HG03354 (cell line): ENCODE measurements around the gene PIGQ.

Source experiments
- ATAC-seq: cut with Tn5 transposase; IDR thresholded peaks from one replicate; pipeline ENCODE4 v1.9.1; 2021; ENCODE audit warnings: mild to moderate bottlenecking; ENCODE audit not compliant: unreplicated experiment, poor library complexity, severe bottlenecking

PIGQ gene

DNA sequence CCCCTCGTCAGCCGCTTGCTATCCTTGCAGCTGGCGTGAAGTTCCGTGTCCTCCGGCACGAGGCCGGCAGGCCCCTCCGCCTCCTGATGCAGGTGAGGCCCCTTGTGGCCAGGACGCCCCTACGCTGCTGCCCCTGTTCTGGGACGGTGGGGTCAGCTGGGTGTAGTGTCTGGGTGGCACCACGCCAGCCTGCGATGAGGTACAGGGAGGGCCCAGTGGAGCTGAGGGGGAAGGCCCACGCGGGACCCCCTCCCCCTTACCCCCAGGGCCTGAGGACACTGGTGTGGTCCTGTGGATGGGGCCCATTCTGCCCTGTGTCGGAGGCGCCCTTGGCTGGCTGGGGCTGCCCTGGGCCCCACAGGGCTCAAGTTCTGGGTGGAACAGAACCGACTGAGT lies 12.4 kb downstream of the PIGQ start:
- no peak for ATAC-seq

DNA sequence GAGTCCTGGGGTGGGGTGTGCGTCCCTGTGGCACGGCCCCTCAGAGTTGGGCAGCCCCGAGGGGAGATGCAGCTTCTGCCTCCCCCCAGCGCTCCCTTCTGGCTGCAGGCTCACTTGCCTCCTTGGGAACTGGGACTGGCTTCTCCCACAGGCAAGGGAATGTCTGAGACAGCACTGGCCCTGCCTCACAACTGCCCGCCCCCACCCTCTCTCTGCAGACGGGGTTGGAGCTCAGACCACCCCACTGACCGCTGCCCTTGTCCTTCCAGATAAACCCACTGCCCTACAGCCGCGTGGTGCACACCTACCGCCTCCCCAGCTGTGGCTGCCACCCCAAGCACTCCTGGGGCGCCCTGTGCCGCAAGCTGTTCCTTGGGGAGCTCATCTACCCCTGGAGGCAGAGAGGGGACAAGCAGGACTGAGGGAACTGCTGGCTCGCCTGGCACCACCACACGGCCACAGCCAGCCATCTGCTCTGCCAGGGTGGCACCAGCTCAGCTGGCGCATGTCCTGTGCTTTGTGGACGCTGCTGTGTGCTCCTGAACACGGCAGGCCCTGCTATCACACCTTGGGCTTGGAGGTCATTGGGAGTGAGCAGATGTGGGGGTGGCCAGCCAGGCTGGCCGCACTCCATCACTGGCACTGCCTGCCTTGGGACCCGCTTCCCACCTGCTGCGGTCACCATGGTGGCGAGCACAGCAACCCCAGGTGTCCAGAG lies 13.0 kb downstream of the PIGQ start:
- ATAC-seq: no peak

DNA sequence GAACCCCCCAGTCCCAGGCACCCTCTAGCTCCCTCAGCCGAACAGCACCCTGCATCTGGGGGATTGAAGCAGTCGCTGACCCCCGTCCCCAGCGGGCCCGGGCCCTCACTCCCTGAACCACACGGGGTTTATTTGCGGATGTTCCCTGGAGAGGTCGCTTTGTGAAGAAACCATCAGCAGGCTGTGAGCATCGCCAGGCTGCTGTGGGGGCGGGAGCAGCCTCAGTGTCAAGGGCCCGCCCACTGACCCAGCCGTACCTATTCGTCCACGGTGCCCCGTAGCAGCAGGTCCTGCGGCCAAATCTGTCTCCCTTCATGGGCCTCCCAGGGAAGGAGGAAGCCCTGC lies 13.7 kb downstream of the PIGQ start:
- ATAC-seq: no peak

DNA sequence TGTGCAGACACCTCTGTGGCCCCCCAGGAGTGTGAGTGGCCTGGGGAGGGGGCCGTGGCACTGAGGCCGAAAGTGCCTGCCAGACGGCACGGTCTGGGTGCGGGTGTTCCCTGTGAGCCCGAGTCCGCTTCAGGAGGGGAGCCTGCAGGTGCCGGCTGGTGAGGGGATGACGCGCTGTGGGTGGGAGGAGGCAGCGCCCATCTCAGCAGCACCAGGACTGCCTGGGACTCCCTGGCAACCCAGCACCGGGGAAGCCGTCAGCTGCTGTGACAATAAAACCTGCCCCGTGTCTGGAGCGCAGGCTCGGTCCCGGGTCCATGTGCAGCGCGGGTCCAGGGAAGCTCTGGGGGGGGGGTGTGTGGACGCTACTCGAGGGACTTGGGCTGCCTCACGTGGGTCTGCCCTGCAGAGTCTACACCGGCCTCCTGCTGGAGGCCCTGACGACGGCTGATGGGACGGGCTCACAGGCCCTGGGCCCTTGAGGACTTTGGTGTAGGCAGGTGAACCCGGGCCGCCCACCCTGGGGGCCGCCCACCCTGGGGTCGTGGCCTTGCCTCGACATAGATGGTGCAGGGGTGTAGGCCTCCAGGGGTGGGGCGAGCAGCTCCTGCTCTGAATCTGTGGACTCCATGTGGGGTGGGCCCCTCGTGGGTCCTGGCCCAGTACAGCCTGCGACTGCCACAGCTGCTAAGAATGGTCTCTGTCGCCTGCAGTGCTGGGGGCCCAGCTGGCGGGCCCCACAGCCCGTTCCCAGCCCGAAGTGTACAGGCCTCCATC lies 14.2 kb downstream of the PIGQ start:
- ATAC-seq: no peak

DNA sequence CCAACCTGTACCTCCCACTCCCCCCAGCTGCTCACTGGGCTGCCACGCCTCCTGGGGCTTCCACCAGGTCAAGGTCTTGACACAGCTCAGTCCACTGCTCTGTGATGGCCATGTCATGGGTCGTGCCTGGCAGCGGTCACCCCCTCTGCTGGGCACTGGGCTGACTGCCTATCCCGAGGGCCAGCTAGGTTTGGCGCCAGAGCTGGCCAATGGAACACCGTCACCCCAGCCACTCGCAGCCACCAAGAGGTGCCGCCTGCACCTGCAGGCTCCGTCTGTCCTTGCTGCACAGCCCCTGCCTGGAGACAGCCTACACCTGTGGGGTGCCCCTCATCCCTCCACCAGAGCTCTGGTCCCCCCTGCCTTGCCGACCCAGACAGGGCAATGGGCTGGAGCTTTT lies 15.6 kb downstream of the PIGQ start:
- ATAC-seq: no peak

DNA sequence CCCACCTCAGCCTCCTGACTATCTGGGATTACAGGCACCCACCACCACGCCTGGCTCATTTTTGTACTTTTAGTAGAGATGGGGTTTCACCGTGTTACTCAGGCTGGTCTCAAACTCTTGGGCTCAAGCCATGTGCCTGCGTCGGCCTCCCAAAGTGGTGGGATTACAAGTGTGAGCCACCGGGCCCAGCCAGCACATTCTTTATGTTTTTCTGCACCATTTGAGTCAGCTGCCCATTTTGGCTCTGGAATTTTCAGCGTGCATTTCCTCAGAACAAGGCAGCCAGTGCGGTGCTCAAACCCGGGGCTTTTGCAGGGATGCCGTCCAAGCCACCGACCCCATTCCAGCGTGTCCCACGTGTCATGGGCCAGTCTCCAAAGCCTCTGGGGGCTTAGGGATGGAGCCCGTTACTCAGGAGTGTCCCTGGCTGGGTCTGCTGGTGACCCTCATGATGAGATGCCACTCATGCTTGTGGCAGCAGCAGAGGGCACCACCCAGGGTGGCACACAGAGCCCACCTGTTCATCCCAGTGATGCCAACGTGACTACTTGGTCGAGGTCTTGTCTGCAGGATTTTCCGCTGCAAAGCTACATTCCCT lies 16.4 kb downstream of the PIGQ start:
- no peak for ATAC-seq

DNA sequence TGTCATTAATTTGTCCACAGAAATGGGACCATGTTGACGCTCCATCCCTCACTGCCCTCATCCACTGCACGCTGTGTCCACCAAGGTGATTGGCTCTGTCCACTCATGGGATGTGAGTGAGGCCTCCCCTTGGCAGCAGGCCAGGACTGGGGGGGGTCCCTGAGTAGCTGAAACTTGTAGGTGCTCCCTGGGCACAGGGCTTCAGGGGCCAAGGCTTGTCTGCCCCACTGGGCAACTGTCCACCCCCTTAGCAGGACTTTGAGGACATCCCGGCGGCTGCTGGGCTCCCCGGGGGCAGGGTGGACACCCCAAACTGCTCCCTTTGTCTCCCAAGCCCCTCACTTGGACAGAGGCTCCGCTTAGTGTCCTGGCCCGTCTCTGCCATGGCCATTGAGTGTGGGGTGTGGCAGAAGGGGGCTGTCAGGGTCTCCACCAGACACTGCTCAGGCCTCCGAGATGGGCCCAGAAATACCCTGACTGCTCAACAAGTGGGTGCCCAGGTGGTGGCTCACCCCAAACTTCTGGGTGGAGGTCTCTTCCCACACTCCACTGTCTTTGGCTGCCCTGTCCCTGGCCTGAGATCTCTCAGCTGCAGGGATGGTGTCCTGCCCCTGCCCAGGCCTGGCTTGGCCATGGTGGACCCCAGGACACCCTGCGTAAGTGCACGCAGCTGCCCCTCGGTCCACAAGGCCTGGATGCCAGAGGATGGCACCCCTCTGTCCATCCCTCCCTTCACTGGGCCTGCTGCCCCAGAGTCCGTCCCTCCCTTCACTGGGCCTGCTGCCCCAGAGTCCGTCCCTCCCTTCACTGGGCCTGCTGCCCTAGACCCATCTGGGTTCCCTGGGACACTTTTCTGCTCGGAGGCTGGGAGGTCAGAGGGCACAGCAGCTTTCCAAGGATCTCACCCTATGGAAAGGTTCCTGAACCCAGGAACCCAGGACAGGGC lies 17.1 kb downstream of the PIGQ start:
- no peak for ATAC-seq

DNA sequence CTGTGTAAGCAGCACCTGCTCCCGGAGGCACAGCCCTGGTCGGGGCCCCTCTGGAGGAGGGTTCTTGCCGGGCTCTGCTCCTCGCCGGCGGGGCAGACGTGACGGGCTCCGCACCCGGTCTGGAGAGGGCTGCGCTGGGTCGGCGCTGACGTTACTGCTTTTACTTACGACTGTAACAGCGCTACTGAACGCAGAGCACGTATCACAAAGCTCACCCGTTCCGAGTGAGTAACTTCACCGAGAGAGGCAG lies 18.8 kb downstream of the PIGQ start:
- ATAC-seq: peak; percentile 21

DNA sequence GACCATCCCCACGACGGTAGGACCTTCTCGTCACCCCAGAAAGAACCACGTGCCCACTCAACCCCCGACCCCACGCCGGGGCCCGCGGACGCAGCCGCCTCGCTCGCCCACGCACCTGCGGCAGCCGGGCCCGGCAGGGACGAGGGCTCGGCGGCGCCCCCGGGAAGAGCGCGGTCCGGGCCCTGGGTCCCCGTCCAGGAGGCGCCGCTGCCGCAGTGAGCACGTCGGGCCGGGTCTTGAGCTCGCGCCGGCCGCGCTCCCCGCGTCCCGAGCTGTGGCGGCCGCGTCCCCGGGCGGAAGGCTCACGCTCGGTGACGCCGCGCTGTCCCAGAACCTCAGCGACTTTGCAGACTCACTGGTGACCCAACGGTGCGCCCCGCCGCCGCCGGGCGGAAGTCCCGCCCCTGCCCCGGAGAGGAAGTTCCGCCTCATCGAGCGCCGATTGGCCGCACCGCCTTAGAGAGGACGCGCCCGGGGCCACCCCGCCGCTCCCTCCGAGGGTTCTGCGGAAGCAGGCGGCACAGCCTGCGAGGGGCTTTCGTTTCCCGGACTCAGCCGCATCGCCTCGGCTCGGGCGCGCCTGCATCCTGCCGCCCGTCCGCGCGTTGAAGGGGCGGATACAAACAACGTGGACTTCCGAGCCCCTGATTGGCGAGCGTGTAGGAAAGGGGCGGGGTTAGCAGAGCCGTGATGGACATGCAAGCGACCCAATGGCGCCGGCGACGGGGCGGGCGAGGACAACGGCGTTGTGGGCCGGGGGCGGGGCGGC lies 19.3 kb downstream of the PIGQ start:
- ATAC-seq: peak; percentile 74

DNA sequence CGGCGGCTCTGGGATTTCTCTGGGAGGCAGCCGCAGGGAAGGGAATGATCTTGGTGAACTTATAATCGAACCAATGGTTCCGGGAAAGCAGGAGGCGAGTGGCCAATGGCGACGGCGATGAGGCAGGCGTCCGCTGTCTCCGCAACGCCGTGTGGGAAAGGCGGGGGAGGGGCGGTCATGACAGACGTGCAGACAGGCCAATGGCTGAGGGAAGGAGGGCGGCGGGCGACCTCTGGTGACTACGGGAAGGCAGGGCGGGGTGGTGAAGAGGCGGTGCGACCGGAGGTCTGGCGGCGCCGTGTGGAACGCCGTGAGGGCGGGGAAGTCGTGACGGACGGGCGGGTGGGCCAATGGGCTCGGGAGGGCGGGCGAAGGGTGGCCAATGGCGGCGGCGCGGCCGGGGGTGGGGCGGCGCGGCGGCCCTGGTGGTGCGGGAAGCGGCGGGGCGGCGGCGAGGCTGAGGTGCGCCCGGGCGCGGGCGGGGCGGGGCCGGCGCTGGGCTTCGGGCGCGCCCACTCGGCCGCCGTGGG lies 20.0 kb downstream of the PIGQ start, which contains the start of gene RAB40C:
TSS of gene RAB40C (plus strand) at position 409 of the 530 bp plus-strand sequence. CDS start 226 bp downstream, outside the sequence.
- ATAC-seq: peak; percentile 79

DNA sequence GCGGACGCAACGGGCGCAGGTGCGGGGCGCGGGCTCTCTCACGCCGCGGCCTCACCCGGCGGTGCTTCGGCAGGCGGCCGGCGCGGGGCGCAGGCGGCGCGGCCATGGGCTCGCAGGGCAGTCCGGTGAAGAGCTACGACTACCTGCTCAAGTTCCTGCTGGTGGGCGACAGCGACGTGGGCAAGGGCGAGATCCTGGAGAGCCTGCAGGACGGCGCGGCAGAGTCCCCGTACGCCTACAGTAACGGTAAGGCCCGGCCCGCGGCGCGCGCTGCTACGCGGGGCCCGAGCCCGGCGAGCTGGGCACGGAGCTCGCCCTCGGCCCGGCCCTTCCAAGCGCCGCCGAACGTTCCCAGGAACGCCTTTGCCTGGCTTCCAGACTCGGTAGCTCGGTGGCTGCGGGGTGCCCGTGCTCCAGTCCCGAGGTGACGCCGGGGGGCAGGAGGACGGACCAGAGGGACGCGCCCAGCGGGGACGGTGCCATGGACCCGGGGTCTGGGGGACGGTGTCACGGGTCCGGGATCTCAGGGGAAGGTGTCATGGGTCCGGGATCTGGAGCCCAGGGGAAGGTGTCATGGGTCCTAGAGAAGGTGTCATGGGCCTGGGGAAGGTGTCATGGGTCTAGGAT lies 20.5 kb downstream of the PIGQ start:
- no peak for ATAC-seq

DNA sequence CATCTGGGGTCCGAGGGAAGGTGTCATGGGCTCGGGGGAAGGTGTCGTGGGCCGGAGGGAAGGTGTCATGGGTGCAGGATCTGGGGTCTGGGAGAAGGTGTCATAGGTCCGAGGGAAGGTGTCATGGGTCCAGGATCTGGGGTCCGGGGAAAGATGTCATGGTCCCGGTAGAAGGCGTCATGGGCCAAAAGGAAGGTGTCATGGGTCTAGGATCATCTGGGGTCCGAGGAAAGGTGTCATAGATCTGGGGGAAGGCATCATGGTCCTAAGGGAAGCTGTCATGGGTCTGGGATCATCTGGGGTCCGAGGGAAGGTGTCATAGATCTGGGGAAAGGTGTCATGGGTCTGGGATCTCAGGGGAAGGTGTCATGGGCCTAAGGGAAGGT lies 21.0 kb downstream of the PIGQ start:
- ATAC-seq: no peak

DNA sequence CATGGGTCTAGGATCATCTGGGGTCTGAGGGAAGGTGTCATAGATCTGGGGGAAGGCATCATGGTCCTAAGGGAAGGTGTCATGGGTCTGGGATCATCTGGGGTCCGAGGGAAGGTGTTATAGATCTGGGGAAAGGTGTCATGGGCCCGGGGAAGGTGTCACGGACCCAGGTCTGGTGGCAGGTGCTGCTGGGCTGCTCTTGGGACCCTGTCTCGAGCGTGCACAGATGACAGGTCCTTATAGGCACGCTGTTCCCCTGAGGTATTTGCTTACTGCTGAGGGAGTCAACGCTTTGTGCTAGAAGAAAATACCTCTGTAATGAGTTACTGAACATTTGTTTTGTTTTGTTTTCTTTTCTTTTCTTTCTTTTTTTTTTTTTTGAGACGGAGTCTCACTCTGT lies 21.5 kb downstream of the PIGQ start:
- ATAC-seq: no peak

DNA sequence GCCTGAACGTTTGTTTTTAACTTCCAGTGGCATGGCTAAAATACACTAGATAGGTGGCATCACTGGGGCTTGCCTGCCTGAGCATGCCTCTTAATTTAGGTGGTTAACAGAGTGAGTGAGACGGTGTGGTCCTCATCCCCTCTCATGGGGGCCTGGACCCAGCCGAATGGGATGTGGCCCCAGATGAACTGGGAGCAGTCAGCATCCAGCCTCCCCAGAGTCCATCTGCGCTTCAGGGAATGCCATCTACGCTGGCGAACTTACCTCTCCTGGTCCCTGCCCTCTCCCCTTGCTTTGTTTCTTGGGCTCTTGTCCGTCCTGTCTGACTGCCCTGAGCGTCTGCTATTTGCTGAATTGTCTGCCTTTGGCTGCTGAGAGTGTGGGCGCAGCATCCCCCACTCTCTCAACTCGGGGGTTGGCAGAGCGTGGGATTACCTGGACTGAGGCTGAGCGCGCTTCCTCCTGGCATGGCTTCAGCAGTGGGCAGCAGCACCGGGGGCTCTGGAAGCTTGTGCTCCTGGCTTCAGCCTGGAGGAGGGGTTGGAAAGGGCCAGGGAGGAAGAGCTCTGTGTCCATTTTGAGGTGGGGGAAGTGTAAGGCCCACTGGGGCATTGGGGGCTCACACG lies 22.2 kb downstream of the PIGQ start:
- ATAC-seq: no peak

DNA sequence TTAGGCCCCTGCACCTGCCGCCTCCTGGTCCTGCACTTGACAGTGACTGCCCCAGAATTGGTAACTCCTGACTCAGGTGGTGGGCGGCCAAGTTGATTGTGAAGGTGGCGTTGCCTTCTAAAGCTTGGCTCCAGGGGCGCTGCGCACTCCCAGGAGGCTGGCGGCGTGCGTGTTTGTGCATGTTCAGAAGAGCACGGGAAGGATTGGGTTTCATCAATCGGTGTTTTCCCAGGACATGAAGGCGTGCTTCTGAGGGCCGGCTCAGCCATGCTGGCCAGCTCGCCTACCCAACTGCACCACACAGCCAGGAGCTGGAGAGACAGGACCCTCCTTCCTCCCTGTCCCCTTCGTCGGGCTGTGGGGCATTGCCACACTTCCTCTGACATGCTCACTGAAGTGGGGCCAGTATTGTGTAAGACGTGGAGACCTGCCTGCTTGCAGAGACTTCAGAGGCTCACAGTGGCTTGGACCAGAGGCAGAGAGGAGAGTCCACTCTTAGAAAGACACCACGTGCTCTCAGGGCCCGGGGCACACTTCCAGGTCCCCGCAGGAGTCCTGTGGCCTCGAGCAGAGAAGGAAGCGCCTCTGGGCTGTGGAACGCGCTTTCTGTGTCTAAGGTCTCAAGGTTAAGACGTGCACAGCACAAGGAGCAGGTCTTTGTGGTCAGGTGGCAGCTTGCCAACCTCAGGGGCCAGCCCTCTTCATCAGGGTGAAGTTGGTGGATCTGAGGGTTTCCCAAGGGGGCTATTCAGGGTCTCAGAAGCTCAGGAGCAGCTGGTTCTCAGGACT lies 22.9 kb downstream of the PIGQ start:
- ATAC-seq: no peak

DNA sequence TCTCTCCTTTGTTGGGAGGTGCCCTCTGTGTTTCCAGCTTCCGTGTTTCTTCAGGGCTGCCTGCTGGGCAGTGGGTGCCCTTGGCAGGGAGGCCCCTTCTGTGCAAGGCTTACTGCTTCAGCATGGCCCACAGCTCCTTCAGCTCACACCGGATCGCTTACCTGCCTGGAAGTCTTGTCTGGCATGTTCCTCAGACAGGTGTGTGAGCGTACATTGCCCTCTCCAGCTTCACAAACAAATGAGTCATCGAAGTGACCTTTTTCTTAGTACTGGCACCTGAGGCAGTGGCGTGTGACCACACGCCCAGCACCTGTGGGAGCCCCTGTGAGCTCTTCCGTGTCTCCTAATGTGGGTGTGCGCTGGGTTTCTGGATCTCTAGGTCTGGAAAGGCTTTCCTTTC lies 23.6 kb downstream of the PIGQ start:
- no peak for ATAC-seq

DNA sequence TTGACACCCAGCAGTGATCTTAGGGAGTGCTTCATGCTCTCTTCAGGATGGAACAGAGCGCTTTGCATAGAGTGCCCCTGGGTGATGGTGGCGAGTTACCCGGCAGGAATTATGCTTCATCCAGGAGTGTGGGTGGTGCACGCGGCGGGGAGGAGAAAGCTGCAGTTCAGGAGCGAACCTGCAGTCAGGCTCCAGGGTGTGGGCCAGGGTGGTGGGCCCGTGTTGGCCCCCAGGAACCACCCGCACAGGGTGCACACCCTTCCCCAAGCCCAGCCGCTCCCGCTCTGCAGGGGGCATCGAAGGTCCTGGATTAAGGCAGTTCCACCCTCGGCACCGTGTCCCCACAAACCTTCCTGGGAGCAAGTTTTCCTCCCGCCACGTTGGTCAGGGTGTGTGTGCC lies 24.0 kb downstream of the PIGQ start:
- no peak for ATAC-seq

DNA sequence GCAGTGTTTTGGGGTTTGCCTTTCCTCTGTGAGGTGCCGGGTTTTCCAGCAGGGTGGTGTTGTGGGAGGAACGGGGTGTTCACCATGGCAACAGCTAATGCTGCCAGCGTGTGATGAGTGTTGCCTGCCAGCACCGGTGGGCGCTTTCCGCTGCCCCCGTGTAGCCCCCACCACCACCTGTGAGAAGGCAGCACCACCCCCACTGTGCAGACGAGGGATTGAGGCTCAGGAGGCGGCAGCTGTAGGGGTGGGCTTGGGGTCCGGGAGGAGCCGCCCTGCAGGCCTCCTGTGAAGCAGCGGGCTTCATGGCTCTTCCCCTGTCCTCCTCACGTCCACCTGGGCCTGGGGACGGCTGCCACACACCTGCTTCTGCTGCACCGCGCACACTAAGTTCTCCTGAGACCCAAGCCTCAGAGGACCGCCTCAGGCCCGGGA lies 25.3 kb downstream of the PIGQ start:
- ATAC-seq: no peak
